Chondrocyte (in vitro differentiated cells): Measurements from ENCODE around the gene UBE2L6. TPM values are rescaled to one million over a fixed set of nuclear protein-coding genes. Genes with fewer than 3 reads are reported as not detected.

ENCODE experiments used
- DNase-seq: peaks from one replicate; pipeline ENCODE4 v3.0.0; 2021; ENCODE audit warnings: mixed read lengths, low spot score
- H3K27ac Mint-ChIP-seq: one replicate; pipeline ENCODE4 v1.8.0; 2021; ENCODE audit warnings: mild to moderate bottlenecking, moderate library complexity, mixed read lengths; ENCODE audit not compliant: unreplicated experiment
- H3K27me3 Mint-ChIP-seq: 2 replicates; pipeline ENCODE4 v1.8.0; 2021; ENCODE audit warnings: low read depth, mixed read lengths
- H3K36me3 Mint-ChIP-seq: 2 replicates; pipeline ENCODE4 v1.8.0; 2021; ENCODE audit warnings: low read depth, mixed read lengths
- H3K4me1 Mint-ChIP-seq: 2 replicates; pipeline ENCODE4 v1.8.0; 2021; ENCODE audit warnings: low read depth, mild to moderate bottlenecking, mixed read lengths
- H3K4me3 Mint-ChIP-seq: one replicate; pipeline ENCODE4 v1.8.0; 2021; ENCODE audit warnings: mild to moderate bottlenecking, moderate library complexity, mixed read lengths; ENCODE audit not compliant: unreplicated experiment
- H3K9me3 Mint-ChIP-seq: 2 replicates; pipeline ENCODE4 v1.8.0; 2021; ENCODE audit warnings: low read depth, mixed read lengths
- total RNA-seq: library from RNA; stranded (reverse); gene quantifications from 3 replicates; pipeline ENCODE4 v1.2.1, GENCODE V29; 2021
- TF ChIP-seq, protein P1 (sequence below): fragments of 200-600 bp; sonication (generic); IDR thresholded peaks from 2 replicates; pipeline ENCODE4 v1.5.0; 2021; ENCODE audit warnings: antibody characterized with exemption, mild to moderate bottlenecking, moderate library complexity

Gene UBE2L6
- total RNA-seq, 1 donor from 2014 or later, result 8.8 TPM

DNA sequence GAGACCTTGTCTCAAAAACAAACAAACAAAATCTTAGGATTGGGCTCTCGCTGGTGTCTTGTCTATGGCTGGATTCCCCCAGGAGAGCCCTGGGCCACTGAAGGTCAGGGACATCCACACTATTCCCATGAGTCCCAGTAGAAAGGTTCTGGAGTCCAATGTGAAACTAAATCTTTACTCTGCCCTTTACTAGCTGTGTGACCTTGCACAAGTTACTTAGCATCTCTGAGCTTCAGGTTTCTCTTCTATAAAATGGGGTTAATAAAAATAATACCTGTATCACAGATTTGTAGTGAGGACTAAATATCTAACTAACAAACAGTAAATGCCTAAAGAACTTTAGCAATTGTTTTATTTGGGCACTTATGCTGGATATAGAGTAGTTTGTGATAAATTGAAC is 61.0 kb downstream of the UBE2L6 start:
- DNase-seq, result no peak
- no peaks in the 10 kb centered on the region for H3K4me1 Mint-ChIP-seq
- no peaks in the 10 kb centered on the region for H3K9me3 Mint-ChIP-seq
- H3K27ac Mint-ChIP-seq, result no peak overlapping the region
- no peak overlapping the region for H3K4me3 Mint-ChIP-seq
- TF ChIP-seq, protein P1, sequence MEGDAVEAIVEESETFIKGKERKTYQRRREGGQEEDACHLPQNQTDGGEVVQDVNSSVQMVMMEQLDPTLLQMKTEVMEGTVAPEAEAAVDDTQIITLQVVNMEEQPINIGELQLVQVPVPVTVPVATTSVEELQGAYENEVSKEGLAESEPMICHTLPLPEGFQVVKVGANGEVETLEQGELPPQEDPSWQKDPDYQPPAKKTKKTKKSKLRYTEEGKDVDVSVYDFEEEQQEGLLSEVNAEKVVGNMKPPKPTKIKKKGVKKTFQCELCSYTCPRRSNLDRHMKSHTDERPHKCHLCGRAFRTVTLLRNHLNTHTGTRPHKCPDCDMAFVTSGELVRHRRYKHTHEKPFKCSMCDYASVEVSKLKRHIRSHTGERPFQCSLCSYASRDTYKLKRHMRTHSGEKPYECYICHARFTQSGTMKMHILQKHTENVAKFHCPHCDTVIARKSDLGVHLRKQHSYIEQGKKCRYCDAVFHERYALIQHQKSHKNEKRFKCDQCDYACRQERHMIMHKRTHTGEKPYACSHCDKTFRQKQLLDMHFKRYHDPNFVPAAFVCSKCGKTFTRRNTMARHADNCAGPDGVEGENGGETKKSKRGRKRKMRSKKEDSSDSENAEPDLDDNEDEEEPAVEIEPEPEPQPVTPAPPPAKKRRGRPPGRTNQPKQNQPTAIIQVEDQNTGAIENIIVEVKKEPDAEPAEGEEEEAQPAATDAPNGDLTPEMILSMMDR, result no peak
- no peaks in the 10 kb centered on the region for H3K27me3 Mint-ChIP-seq
- no peaks in the 10 kb centered on the region for H3K36me3 Mint-ChIP-seq

DNA sequence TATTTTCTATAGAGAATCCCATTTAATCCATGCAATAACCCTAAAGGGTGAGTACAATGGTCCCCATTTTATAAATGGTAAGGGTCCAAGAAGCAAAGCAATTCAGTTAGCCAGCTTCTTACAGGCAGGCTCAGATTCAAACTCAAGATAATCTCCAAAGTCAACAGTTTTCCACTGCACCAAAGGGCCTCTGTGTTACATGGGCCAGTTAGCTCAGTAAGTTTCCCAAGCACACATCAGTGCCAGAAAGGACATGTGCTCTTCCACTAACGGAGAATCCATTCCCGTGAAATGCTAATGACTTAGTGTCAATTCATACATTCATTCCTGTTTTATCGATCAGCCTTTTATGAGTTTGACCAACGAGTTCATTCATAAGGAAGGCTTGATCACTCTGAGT is 63.0 kb downstream of the UBE2L6 start:
- H3K27ac Mint-ChIP-seq, result no peak overlapping the region
- no peaks in the 10 kb centered on the region for H3K9me3 Mint-ChIP-seq
- TF ChIP-seq, protein P1, result no peak
- H3K4me1 Mint-ChIP-seq, result peaks cover 11% of the 10 kb centered on the region
- no peak for DNase-seq
- H3K36me3 Mint-ChIP-seq, result no peaks in the 10 kb centered on the region
- no peaks in the 10 kb centered on the region for H3K27me3 Mint-ChIP-seq
- no peak overlapping the region for H3K4me3 Mint-ChIP-seq

DNA sequence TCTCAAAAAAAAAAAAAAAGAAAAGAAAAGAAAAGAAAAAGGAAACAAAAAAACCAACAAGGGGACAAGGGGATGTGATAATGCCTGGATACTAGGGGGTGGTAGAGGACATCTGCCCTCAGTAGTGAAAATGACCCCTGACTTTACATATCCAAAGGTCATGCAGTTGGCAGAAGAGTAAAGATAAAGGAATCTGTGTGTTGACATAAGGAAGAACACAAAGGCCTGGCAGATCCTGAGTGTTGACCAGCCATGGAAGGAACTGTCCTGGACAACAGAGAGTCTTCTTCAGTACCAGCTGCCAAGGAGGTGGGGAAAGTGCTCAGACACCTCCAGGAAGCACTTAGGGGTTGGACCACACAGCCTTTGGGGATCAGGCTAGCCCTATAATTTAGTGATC is 64.6 kb downstream of the UBE2L6 start:
- H3K4me3 Mint-ChIP-seq, result no peak overlapping the region
- no peak overlapping the region for H3K27ac Mint-ChIP-seq
- H3K27me3 Mint-ChIP-seq, result no peaks in the 10 kb centered on the region
- no peak for DNase-seq
- TF ChIP-seq, protein P1, result no peak
- no peaks in the 10 kb centered on the region for H3K36me3 Mint-ChIP-seq
- H3K4me1 Mint-ChIP-seq, result peaks cover 11% of the 10 kb centered on the region
- no peaks in the 10 kb centered on the region for H3K9me3 Mint-ChIP-seq

DNA sequence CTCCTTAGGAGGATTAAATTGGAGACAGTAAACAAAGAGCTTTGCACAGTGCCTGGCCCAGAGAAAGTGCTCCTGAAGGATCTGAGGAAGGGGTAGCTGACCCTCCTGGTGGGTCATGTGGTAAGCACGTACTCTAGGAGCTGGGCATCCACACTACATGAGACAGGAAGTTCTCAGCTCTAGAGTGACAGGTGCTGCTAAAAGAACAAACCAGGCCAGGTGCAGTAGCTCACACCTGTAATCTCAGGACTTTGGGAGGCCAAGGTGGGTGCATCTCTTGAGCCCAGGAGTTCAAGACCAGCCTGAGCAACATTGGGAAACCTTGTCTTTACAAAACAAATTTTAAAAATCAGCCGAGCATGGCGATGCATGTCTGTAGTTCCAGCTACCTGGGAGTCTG is 65.1 kb downstream of the UBE2L6 start:
- DNase-seq, result no peak
- H3K4me1 Mint-ChIP-seq, result peaks cover 11% of the 10 kb centered on the region

DNA sequence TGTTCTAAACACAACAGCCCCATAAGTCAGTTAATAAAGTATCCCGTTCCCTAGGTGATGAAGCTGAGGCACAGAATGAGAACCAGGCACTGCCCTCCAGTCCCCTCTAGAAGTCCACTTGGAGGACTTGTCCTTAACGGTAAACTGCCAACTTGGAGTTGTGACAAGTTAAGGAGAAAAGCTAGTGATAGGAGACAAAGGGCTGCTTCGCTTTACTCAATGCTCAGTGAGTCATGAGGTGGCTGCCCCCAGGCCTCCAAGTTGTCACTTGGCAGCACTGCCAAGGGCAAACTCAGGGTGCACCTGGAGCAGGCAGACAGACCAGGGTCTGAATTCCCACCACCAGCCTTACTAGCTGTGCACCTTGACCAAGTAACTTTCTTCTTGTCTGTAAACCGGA is 65.5 kb downstream of the UBE2L6 start:
- no peak for DNase-seq
- H3K27ac Mint-ChIP-seq, result no peak overlapping the region
- H3K4me3 Mint-ChIP-seq, result no peak overlapping the region
- no peaks in the 10 kb centered on the region for H3K27me3 Mint-ChIP-seq
- TF ChIP-seq, protein P1, result no peak
- no peaks in the 10 kb centered on the region for H3K9me3 Mint-ChIP-seq
- H3K36me3 Mint-ChIP-seq, result no peaks in the 10 kb centered on the region
- H3K4me1 Mint-ChIP-seq, result peaks cover 11% of the 10 kb centered on the region

More for the DNA sequence above, 65.1 kb downstream of the UBE2L6 start:
- no peak overlapping the region for H3K4me3 Mint-ChIP-seq
- no peaks in the 10 kb centered on the region for H3K36me3 Mint-ChIP-seq
- TF ChIP-seq, protein P1, result no peak
- no peak overlapping the region for H3K27ac Mint-ChIP-seq
- no peaks in the 10 kb centered on the region for H3K9me3 Mint-ChIP-seq
- H3K27me3 Mint-ChIP-seq, result no peaks in the 10 kb centered on the region

Other genes starting within 250 kb of the UBE2L6 start
- gene TNKS1BP1, start 242.7 kb downstream of the UBE2L6 start, total RNA-seq, result 112 to 181 TPM (median 164 TPM) in 3 replicates
- gene SSRP1, start 231.8 kb downstream of the UBE2L6 start, total RNA-seq, result 56.8 to 76.3 TPM (median 58.8 TPM) in 3 replicates
- not detected in 3 replicates for gene P2RX3, start 229.3 kb downstream of the UBE2L6 start, total RNA-seq
- not detected in 3 replicates for gene PRG3, start 186.5 kb downstream of the UBE2L6 start, total RNA-seq
- not detected in 3 replicates for gene PRG2, start 177.0 kb downstream of the UBE2L6 start, total RNA-seq
- gene SLC43A3, start 140.6 kb downstream of the UBE2L6 start, total RNA-seq, result 10.8 to 12.6 TPM (median 12.4 TPM) in 3 replicates
- gene RTN4RL2, start 107.1 kb downstream of the UBE2L6 start, total RNA-seq, result 0.31 to 0.57 TPM in 2 of 3 replicates, not detected in the other
- gene SLC43A1, start 52.0 kb downstream of the UBE2L6 start, total RNA-seq, result 5.2 to 5.6 TPM (median 5.3 TPM) in 3 replicates
- gene TIMM10, start 36.9 kb downstream of the UBE2L6 start, total RNA-seq, result 37.5 to 61.6 TPM (median 43.2 TPM) in 3 replicates
- not detected in 3 replicates for gene SMTNL1, start 30.1 kb downstream of the UBE2L6 start, total RNA-seq
- gene SERPING1, start 30.0 kb upstream of the UBE2L6 start, total RNA-seq, result 1.8 to 4.6 TPM (median 4.5 TPM) in 3 replicates
- 0.41 TPM in 1 of 3 replicates, not detected in the others for gene YPEL4, start 82.2 kb upstream of the UBE2L6 start, total RNA-seq
- gene CLP1, start 90.1 kb upstream of the UBE2L6 start, total RNA-seq, result 12.2 to 14.9 TPM (median 13.8 TPM) in 3 replicates
- gene ZDHHC5, start 100.4 kb upstream of the UBE2L6 start, total RNA-seq, result 57.4 to 60.3 TPM (median 59.2 TPM) in 3 replicates
- 18.9 to 20.0 TPM (median 19.4 TPM) in 3 replicates for gene MED19, start 144.5 kb upstream of the UBE2L6 start, total RNA-seq
- gene TMX2, start 144.9 kb upstream of the UBE2L6 start, total RNA-seq, result 58.6 to 77.7 TPM (median 59.5 TPM) in 3 replicates
- 84.4 to 92.1 TPM (median 87.3 TPM) in 3 replicates for gene SELENOH, start 173.8 kb upstream of the UBE2L6 start, total RNA-seq
- not detected in 3 replicates for gene BTBD18, start 184.1 kb upstream of the UBE2L6 start, total RNA-seq
- gene CTNND1, start 194.1 kb upstream of the UBE2L6 start, total RNA-seq, result 126 to 156 TPM (median 138 TPM) in 3 replicates